ENCODE data around the gene KBTBD2.
A peak's percentile ranks its signal among the peaks of the same experiment; 100 is the strongest.

KBTBD2 gene

GRCh38 chr7:32891800-32892520, 400 bp upstream of the KBTBD2 start:
- no peak for TF ChIP-seq CTCF (IDR thresholded peaks at IDR 0.05; ENCODE audit: low read depth, low read length)
- peaks cover 3% of the 10 kb centered on the region; the same call in 1 of the 2 replicates for H3K4me1 ChIP-seq

GRCh38 chr7:32890793-32891042, 842 bp downstream of the KBTBD2 start:
- no peak for DNase-seq
- peaks cover 3% of the 10 kb centered on the region; the same call in 1 of the 2 replicates for H3K4me1 ChIP-seq
- no peak for TF ChIP-seq CTCF (IDR thresholded peaks at IDR 0.05; ENCODE audit: low read depth, low read length)

More at GRCh38 chr7:32891800-32892520, 400 bp upstream of the KBTBD2 start:
- H3K9me3 ChIP-seq = no peaks in the 10 kb centered on the region
- H3K27me3 ChIP-seq = no peaks in the 10 kb centered on the region
- no peaks in the 10 kb centered on the region; the same call in 1 of the 2 replicates for H3K36me3 ChIP-seq
- H3K4me3 ChIP-seq (ENCODE audit: low read depth, low read length) = peak overlapping the region; percentile 86
- peak; percentile 97 for DNase-seq

GRCh38 chr7:32890010-32890792, 1.4 kb downstream of the KBTBD2 start:
- H3K4me1 ChIP-seq = peaks cover 3% of the 10 kb centered on the region; the same call in 1 of the 2 replicates
- peak; percentile 13 for DNase-seq
- peak overlapping the region; percentile 81 for H3K4me3 ChIP-seq (ENCODE audit: low read depth, low read length)
- no peak for TF ChIP-seq CTCF (IDR thresholded peaks at IDR 0.05; ENCODE audit: low read depth, low read length)
- no peaks in the 10 kb centered on the region for H3K9me3 ChIP-seq
- no peaks in the 10 kb centered on the region for H3K27me3 ChIP-seq
- no peaks in the 10 kb centered on the region; the same call in 1 of the 2 replicates for H3K36me3 ChIP-seq

More at GRCh38 chr7:32890793-32891042, 842 bp downstream of the KBTBD2 start:
- H3K4me3 ChIP-seq (ENCODE audit: low read depth, low read length) = peak overlapping the region; percentile 81
- H3K9me3 ChIP-seq = no peaks in the 10 kb centered on the region
- no peaks in the 10 kb centered on the region; the same call in 1 of the 2 replicates for H3K36me3 ChIP-seq
- H3K27me3 ChIP-seq = no peaks in the 10 kb centered on the region

GRCh38 chr7:32888505-32888904, 3.1 kb downstream of the KBTBD2 start:
- H3K4me3 ChIP-seq (ENCODE audit: low read depth, low read length) = no peak overlapping the region
- peaks cover 3% of the 10 kb centered on the region; the same call in 1 of the 2 replicates for H3K4me1 ChIP-seq
- no peak for TF ChIP-seq CTCF (IDR thresholded peaks at IDR 0.05; ENCODE audit: low read depth, low read length)
- no peaks in the 10 kb centered on the region for H3K27me3 ChIP-seq
- no peaks in the 10 kb centered on the region; the same call in 1 of the 2 replicates for H3K36me3 ChIP-seq
- H3K9me3 ChIP-seq = no peaks in the 10 kb centered on the region
- DNase-seq = no peak

GRCh38 chr7:32887395-32887794, 4.2 kb downstream of the KBTBD2 start:
- no peaks in the 10 kb centered on the region for H3K9me3 ChIP-seq
- H3K36me3 ChIP-seq = no peaks in the 10 kb centered on the region; the same call in 1 of the 2 replicates
- no peaks in the 10 kb centered on the region for H3K27me3 ChIP-seq
- DNase-seq = no peak
- no peak overlapping the region for H3K4me3 ChIP-seq (ENCODE audit: low read depth, low read length)
- TF ChIP-seq CTCF (IDR thresholded peaks at IDR 0.05; ENCODE audit: low read depth, low read length) = no peak
- H3K4me1 ChIP-seq = no peaks in the 10 kb centered on the region; the same call in 1 of the 2 replicates
